ENCODE measurements around the gene SRD5A2. TPM values are rescaled to one million over a fixed set of nuclear protein-coding genes. Genes with fewer than 3 reads are reported as not detected.
A peak's percentile ranks its signal among the peaks of the same experiment; 100 is the strongest.

Gene SRD5A2
- total and polyA plus RNA-seq, 2 experiments from 2014 or later: not detected

GRCh38 chr2:31581124-31581795 lies 522 bp upstream of the SRD5A2 start:
- DNase-seq: no peak
- Histone ChIP-seq H4K20me1 (ENCODE audit: insufficient read depth) (no peaks in the 10 kb centered on the region), H2AFZ (no peak overlapping the region), H3K9me3 (ENCODE audit: low read depth) (no peaks in the 10 kb centered on the region), H3K27ac (no peak overlapping the region), H3K4me3 (no peak overlapping the region), H3K27me3 (replicated peaks; ENCODE audit: insufficient read depth) (peaks cover 36% of the 10 kb centered on the region), H3K9ac (no peak overlapping the region), H3K79me2 (ENCODE audit: insufficient read depth) (no peaks in the 10 kb centered on the region), H3K4me1 (ENCODE audit: insufficient read depth) (no peaks in the 10 kb centered on the region), H3K9me2 (ENCODE audit: insufficient read depth) (no peaks in the 10 kb centered on the region), H3K36me3 (ENCODE audit: low read depth) (no peaks in the 10 kb centered on the region), H3K4me2 (ENCODE audit: unreplicated experiment) (no peak overlapping the region), H3F3A (ENCODE audit: insufficient read depth) (no peaks in the 10 kb centered on the region)
- 38 to 41% methylated on average over 35 of the region's 35 CpGs for WGBS, 2 experiments (ENCODE audit: low coverage in 1 of 2, low lambda C conversion rate in 2 of 2, missing lambda C conversion rate in 2 of 2)
- TF ChIP-seq EZH2 (IDR thresholded peaks at IDR 0.05; ENCODE audit: insufficient read depth, poor library complexity, severe bottlenecking): peak; percentile 20
- no peak for TF ChIP-seq EZH2phosphoT487 (IDR thresholded peaks at IDR 0.05; ENCODE audit: insufficient read depth, low read depth)
- in situ Hi-C loops (cut with MboI): no loop called here

DNA sequence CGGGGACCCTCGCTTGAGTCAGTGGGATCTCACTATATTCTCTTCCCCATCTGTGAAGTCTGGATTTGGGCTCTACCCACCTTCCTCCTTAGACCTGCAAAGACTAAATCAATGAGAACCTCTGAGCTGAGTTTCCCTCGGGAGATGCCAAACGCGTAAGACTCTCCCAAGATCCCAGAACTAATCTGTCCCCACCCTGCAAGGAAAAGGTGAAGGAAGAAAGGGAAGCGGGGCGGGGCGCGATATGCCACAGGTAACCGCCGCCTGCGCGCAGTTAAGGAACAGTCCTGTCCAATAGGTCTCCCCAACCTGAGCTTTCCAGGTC lies 780 bp downstream of the SRD5A2 start:
- Histone ChIP-seq H3K79me2 (ENCODE audit: insufficient read depth) (no peaks in the 10 kb centered on the region), H3K9me3 (ENCODE audit: low read depth) (no peaks in the 10 kb centered on the region), H3K4me1 (ENCODE audit: insufficient read depth) (no peaks in the 10 kb centered on the region), H4K20me1 (ENCODE audit: insufficient read depth) (no peaks in the 10 kb centered on the region), H3K4me2 (ENCODE audit: unreplicated experiment) (no peak overlapping the region), H3K27ac (no peak overlapping the region), H3F3A (ENCODE audit: insufficient read depth) (no peaks in the 10 kb centered on the region), H3K9me2 (ENCODE audit: insufficient read depth) (no peaks in the 10 kb centered on the region), H3K9ac (no peak overlapping the region), H2AFZ (no peak overlapping the region), H3K4me3 (no peak overlapping the region), H3K36me3 (ENCODE audit: low read depth) (no peaks in the 10 kb centered on the region), H3K27me3 (replicated peaks; ENCODE audit: insufficient read depth) (peaks cover 36% of the 10 kb centered on the region)
- in situ Hi-C loops (cut with MboI): no loop called here
- DNase-seq: no peak
- TF ChIP-seq EZH2 (IDR thresholded peaks at IDR 0.05; ENCODE audit: insufficient read depth, poor library complexity, severe bottlenecking) (no peak), EZH2phosphoT487 (IDR thresholded peaks at IDR 0.05; ENCODE audit: insufficient read depth, low read depth) (no peak)
- 5 to 6% methylated on average over 13 of the region's 13 CpGs for WGBS, 2 experiments (ENCODE audit: low coverage in 1 of 2, low lambda C conversion rate in 2 of 2, missing lambda C conversion rate in 2 of 2)

GRCh38 chr2:31578316-31578715 lies 2.4 kb downstream of the SRD5A2 start:
- Histone ChIP-seq H3K27ac (no peak overlapping the region), H4K20me1 (ENCODE audit: insufficient read depth) (no peaks in the 10 kb centered on the region), H2AFZ (no peak overlapping the region), H3F3A (ENCODE audit: insufficient read depth) (no peaks in the 10 kb centered on the region), H3K4me2 (ENCODE audit: unreplicated experiment) (no peak overlapping the region), H3K9me3 (ENCODE audit: low read depth) (no peaks in the 10 kb centered on the region), H3K79me2 (ENCODE audit: insufficient read depth) (no peaks in the 10 kb centered on the region), H3K9ac (no peak overlapping the region), H3K27me3 (replicated peaks; ENCODE audit: insufficient read depth) (peaks cover 36% of the 10 kb centered on the region), H3K4me3 (no peak overlapping the region), H3K4me1 (ENCODE audit: insufficient read depth) (no peaks in the 10 kb centered on the region), H3K9me2 (ENCODE audit: insufficient read depth) (no peaks in the 10 kb centered on the region), H3K36me3 (ENCODE audit: low read depth) (no peaks in the 10 kb centered on the region)
- 36 to 42% methylated on average over 3 of the region's 3 CpGs for WGBS, 2 experiments (ENCODE audit: low coverage in 1 of 2, low lambda C conversion rate in 2 of 2, missing lambda C conversion rate in 2 of 2)
- no peak for TF ChIP-seq EZH2 (IDR thresholded peaks at IDR 0.05; ENCODE audit: insufficient read depth, poor library complexity, severe bottlenecking)
- TF ChIP-seq EZH2phosphoT487 (IDR thresholded peaks at IDR 0.05; ENCODE audit: insufficient read depth, low read depth): no peak
- in situ Hi-C loops (cut with MboI): no loop called here
- DNase-seq: no peak

- no peaks in the 10 kb centered on the region for H4K20me1 ChIP-seq (ENCODE audit: insufficient read depth)
- 31 to 39% methylated on average over 1 of the region's 1 CpG for WGBS, 2 experiments (ENCODE audit: low coverage in 1 of 2, low lambda C conversion rate in 2 of 2, missing lambda C conversion rate in 2 of 2)
- no peak for DNase-seq
- in situ Hi-C loops (cut with MboI): no loop called here
- no peaks in the 10 kb centered on the region for H3K4me1 ChIP-seq (ENCODE audit: insufficient read depth)
- H3K27ac ChIP-seq: no peak overlapping the region
- no peak overlapping the region for H3K4me3 ChIP-seq
- H3K9me3 ChIP-seq (ENCODE audit: low read depth): no peaks in the 10 kb centered on the region
- no peak overlapping the region for H2AFZ ChIP-seq
- no peaks in the 10 kb centered on the region for H3K79me2 ChIP-seq (ENCODE audit: insufficient read depth)
- no peaks in the 10 kb centered on the region for H3K36me3 ChIP-seq (ENCODE audit: low read depth)
- no peaks in the 10 kb centered on the region for H3F3A ChIP-seq (ENCODE audit: insufficient read depth)
- H3K27me3 ChIP-seq (replicated peaks; ENCODE audit: insufficient read depth): peaks cover 36% of the 10 kb centered on the region
- no peak overlapping the region for H3K4me2 ChIP-seq (ENCODE audit: unreplicated experiment)
- no peak for TF ChIP-seq EZH2 (IDR thresholded peaks at IDR 0.05; ENCODE audit: insufficient read depth, poor library complexity, severe bottlenecking)
- TF ChIP-seq EZH2phosphoT487 (IDR thresholded peaks at IDR 0.05; ENCODE audit: insufficient read depth, low read depth): no peak
- no peak overlapping the region for H3K9ac ChIP-seq
- no peaks in the 10 kb centered on the region for H3K9me2 ChIP-seq (ENCODE audit: insufficient read depth)
Measured at GRCh38 chr2:31577143-31577542, 3.6 kb downstream of the SRD5A2 start.
